H1 (cell line): ENCODE measurements around the gene LGALS9. TPM values are rescaled to one million over a fixed set of nuclear protein-coding genes. Genes with fewer than 3 reads are reported as not detected.

ENCODE experiments used
- CTCF ChIA-PET: fragments of 300-600 bp; sonication (Branson Sonifier 250); formaldehyde crosslinking; loops from one replicate; lab custom pipeline; 2021; ENCODE audit not compliant: partially characterized antibody; lab: Charles Lee
- POLR2A ChIA-PET: fragments of 300-600 bp; sonication (Branson Sonifier 250); formaldehyde crosslinking; loops from one replicate; lab custom pipeline; 2021; ENCODE audit warnings: inconsistent platforms; ENCODE audit not compliant: partially characterized antibody; lab: Charles Lee
- DNase-seq, 2 experiments: peaks; one replicate each; pipeline versions ENCODE4 v3.0.0 to v3.0.0-alpha.2; 2010 to 2022; ENCODE audit warnings: low spot score in 2 of 2, low read depth in 1 of 2, mixed read lengths in 1 of 2
- FAIRE-seq: peaks from 2 replicates; lab custom pipeline; 2011; peaks lifted over from hg19 to GRCh38; lab: Jason Lieb, UNC
- H2AFZ ChIP-seq: 2 replicates; pipeline ENCODE4 v1.8.1; 2012; ENCODE audit warnings: low read length, inconsistent platforms
- H2AK5ac ChIP-seq: 2 replicates; pipeline ENCODE4 v1.6.1; 2013; ENCODE audit warnings: low read depth, low read length
- H2BK120ac ChIP-seq: replicated peaks from 2 replicates; pipeline ENCODE3; 2013; ENCODE audit warnings: low read depth, low read length, inconsistent platforms
- H2BK12ac ChIP-seq: 2 replicates; pipeline ENCODE4 v1.6.1; 2013; ENCODE audit warnings: low read depth, low read length
- H2BK15ac ChIP-seq: 2 replicates; pipeline ENCODE4 v1.6.1; 2013; ENCODE audit warnings: low read length
- H2BK20ac ChIP-seq: 2 replicates; pipeline ENCODE4 v1.6.1; 2013; ENCODE audit warnings: low read length
- H2BK5ac ChIP-seq: 2 replicates; pipeline ENCODE4 v1.6.1; 2013; ENCODE audit warnings: low read depth, low read length
- H3K14ac ChIP-seq: 2 replicates; pipeline ENCODE4 v1.6.1; 2013; ENCODE audit warnings: inconsistent platforms; ENCODE audit not compliant: insufficient read length
- H3K18ac ChIP-seq: 2 replicates; pipeline ENCODE4 v1.6.1; 2013; ENCODE audit warnings: low read length; ENCODE audit errors: extremely low read depth
- H3K23ac ChIP-seq: 2 replicates; pipeline ENCODE4 v1.6.1; 2013; ENCODE audit warnings: inconsistent platforms; ENCODE audit not compliant: insufficient read length
- H3K23me2 ChIP-seq: 2 replicates; pipeline ENCODE4 v1.6.1; 2013; ENCODE audit warnings: low read depth, low read length
- H3K27ac ChIP-seq: 2 replicates; pipeline ENCODE4 v1.6.1; 2011; ENCODE audit warnings: low read depth, low read length, inconsistent platforms
- H3K27me3 ChIP-seq, 4 experiments: replicated peaks in 1 of 4; 1 replicate in 1 of 4; 2 replicates in 3 of 4; pipeline versions ENCODE4 v1.6.1 to v1.8.1; 2011 to 2013; ENCODE audit warnings: low read length in 3 of 4, mild to moderate bottlenecking in 3 of 4, inconsistent platforms in 2 of 4, mixed read lengths in 2 of 4, moderate library complexity in 1 of 4; ENCODE audit not compliant: control insufficient read depth in 3 of 4, insufficient read depth in 3 of 4; ENCODE audit errors: extremely low read depth in 1 of 4
- H3K36me3 ChIP-seq, 4 experiments: 2 replicates each; pipeline versions ENCODE4 v1.6.1 to v1.8.1; 2011 to 2013; ENCODE audit warnings: mild to moderate bottlenecking in 4 of 4, low read length in 3 of 4, moderate library complexity in 2 of 4, control low read depth in 1 of 4, inconsistent platforms in 1 of 4; ENCODE audit not compliant: insufficient read depth in 4 of 4, control insufficient read depth in 2 of 4
- H3K4ac ChIP-seq: replicated peaks from 2 replicates; pipeline ENCODE3; 2013; ENCODE audit warnings: low read length, low read depth, mixed read lengths, inconsistent platforms; ENCODE audit not compliant: insufficient read length
- H3K4me1 ChIP-seq, 4 experiments: replicated peaks in 1 of 4; 1 replicate in 1 of 4; 2 replicates in 3 of 4; pipeline versions ENCODE4 v1.6.1 to v1.8.1; 2011 to 2013; ENCODE audit warnings: low read length in 3 of 4, inconsistent platforms in 2 of 4, mixed read lengths in 1 of 4; ENCODE audit not compliant: insufficient read depth in 4 of 4, control insufficient read depth in 3 of 4
- H3K4me2 ChIP-seq, 2 experiments: 2 replicates each; pipeline versions ENCODE4 v1.6.1 to v1.8.1; 2011 to 2013; ENCODE audit warnings: low read depth in 2 of 2, low read length in 2 of 2, control low read depth in 1 of 2, inconsistent platforms in 1 of 2, mild to moderate bottlenecking in 1 of 2; ENCODE audit not compliant: insufficient read depth in 1 of 2
- H3K4me3 ChIP-seq, 4 experiments: fragments of 200-600, 300-600 bp in 1 of 4; sonication (generic), shearing (Covaris generic), sonication (Bioruptor Twin) in 1 of 4; 2 replicates each; pipeline versions ENCODE4 v1.5.1 to v1.8.1; 2011 to 2016; ENCODE audit warnings: low read length in 4 of 4, low read depth in 3 of 4, control low read depth in 2 of 4, inconsistent platforms in 2 of 4, mild to moderate bottlenecking in 2 of 4, mixed read lengths in 1 of 4, moderate library complexity in 1 of 4; ENCODE audit not compliant: insufficient read depth in 2 of 4; ENCODE audit errors: extremely low read depth in 1 of 4
- H3K56ac ChIP-seq: replicated peaks from 2 replicates; pipeline ENCODE3; 2013; ENCODE audit warnings: low read depth, mild to moderate bottlenecking, mixed read lengths, low read length, inconsistent platforms; ENCODE audit not compliant: insufficient read length
- H3K79me1 ChIP-seq: 2 replicates; pipeline ENCODE4 v1.6.1; 2013; ENCODE audit warnings: low read depth, low read length, control low read depth
- H3K79me2 ChIP-seq, 2 experiments: 2 replicates each; pipeline versions ENCODE4 v1.6.1 to v1.8.1; 2012 to 2013; ENCODE audit warnings: low read length in 2 of 2, mild to moderate bottlenecking in 2 of 2, inconsistent platforms in 1 of 2; ENCODE audit not compliant: insufficient read depth in 2 of 2, control insufficient read depth in 1 of 2
- H3K9ac ChIP-seq, 4 experiments: replicated peaks in 1 of 4; 1 replicate in 1 of 4; 2 replicates in 3 of 4; pipeline versions ENCODE4 v1.6.1 to v1.8.1; 2011 to 2013; ENCODE audit warnings: low read depth in 3 of 4, low read length in 3 of 4, control low read depth in 2 of 4, mild to moderate bottlenecking in 2 of 4, moderate library complexity in 2 of 4, inconsistent platforms in 1 of 4; ENCODE audit errors: extremely low read depth in 1 of 4
- H3K9me3 ChIP-seq, 2 experiments: 2 replicates each; pipeline versions ENCODE4 v1.6.1 to v1.8.1; 2012 to 2013; ENCODE audit warnings: mild to moderate bottlenecking in 2 of 2, moderate library complexity in 2 of 2, control low read depth in 1 of 2, inconsistent platforms in 1 of 2, low read depth in 1 of 2, low read length in 1 of 2, mixed read lengths in 1 of 2; ENCODE audit not compliant: insufficient read depth in 2 of 2
- H4K20me1 ChIP-seq, 2 experiments: replicated peaks in 1 of 2; 2 replicates each; pipeline versions ENCODE3 to v1.8.1; 2011 to 2013; ENCODE audit warnings: inconsistent platforms in 2 of 2, low read length in 2 of 2, mild to moderate bottlenecking in 1 of 2; ENCODE audit not compliant: insufficient read depth in 2 of 2, control insufficient read depth in 1 of 2
- H4K5ac ChIP-seq: 2 replicates; pipeline ENCODE4 v1.6.1; 2013; ENCODE audit warnings: low read length, low read depth, mixed read lengths, inconsistent platforms; ENCODE audit not compliant: insufficient read length
- H4K8ac ChIP-seq: 2 replicates; pipeline ENCODE4 v1.8.0; 2013; ENCODE audit warnings: mild to moderate bottlenecking, moderate library complexity, low read length, inconsistent platforms; ENCODE audit not compliant: insufficient read depth; ENCODE audit errors: extremely low read depth
- H4K91ac ChIP-seq: replicated peaks from 2 replicates; pipeline ENCODE3; 2013; ENCODE audit warnings: low read length, mixed read lengths, inconsistent platforms; ENCODE audit not compliant: insufficient read length
- ASH2L ChIP-seq: fragments of 200-600, 300-600 bp; sonication (generic); IDR thresholded peaks from one replicate; pipeline ENCODE4 v1.7.1; 2017; ENCODE audit warnings: low read length
- ATF2 ChIP-seq: IDR thresholded peaks from 2 replicates; pipeline ENCODE4 v1.6.1; 2012; ENCODE audit warnings: low read length, inconsistent platforms
- ATF3 ChIP-seq: IDR thresholded peaks from 2 replicates; pipeline ENCODE4 v1.6.1; 2011; ENCODE audit warnings: low read depth, mild to moderate bottlenecking, low read length; ENCODE audit not compliant: insufficient read depth
- CBX8 ChIP-seq: fragments of 300-800, 300-1000 bp; sonication (generic); IDR thresholded peaks from 2 replicates; pipeline ENCODE4 v1.7.1; 2016; ENCODE audit warnings: low read depth, low read length, borderline replicate concordance
- FOSL1 ChIP-seq: IDR thresholded peaks from 2 replicates; pipeline ENCODE4 v1.6.1; 2011; ENCODE audit warnings: mild to moderate bottlenecking, low read depth, low read length, moderate library complexity; ENCODE audit not compliant: insufficient read depth
- HDAC2 ChIP-seq, 2 experiments: fragments of 300-600 bp in 1 of 2; sonication (generic) in 1 of 2; IDR thresholded peaks; 2 replicates each; pipeline ENCODE4 v1.6.1; 2011 to 2012; ENCODE audit warnings: low read depth in 2 of 2, low read length in 2 of 2, mild to moderate bottlenecking in 2 of 2, moderate library complexity in 2 of 2, borderline replicate concordance in 1 of 2, inconsistent platforms in 1 of 2
- POLR2AphosphoS5 ChIP-seq: IDR thresholded peaks from 2 replicates; pipeline ENCODE4 v1.6.1; 2011; ENCODE audit warnings: low read depth, low read length
- RFX5 ChIP-seq: IDR thresholded peaks from 2 replicates; pipeline ENCODE4 v1.6.1; 2011; ENCODE audit warnings: low read depth, low read length, improper control_type of control experiment, borderline replicate concordance
- SIRT6 ChIP-seq: IDR thresholded peaks from one replicate; pipeline ENCODE4 v1.7.1; 2012; ENCODE audit warnings: low read length, inconsistent platforms
- WGBS, 2 experiments: shearing (Covaris generic) in 1 of 2; methylation state at CpG; one replicate each; pipeline versions ENCODE4 v1.1.6 to v1.1.7; 2013 to 2015; ENCODE audit warnings: low lambda C conversion rate in 2 of 2, mixed read lengths in 2 of 2, inconsistent platforms in 1 of 2, low coverage in 1 of 2, missing lambda C conversion rate in 1 of 2; ENCODE audit not compliant: insufficient replicate concordance in 2 of 2, insufficient coverage in 1 of 2, insufficient read length in 1 of 2; ENCODE audit errors: extremely low coverage in 1 of 2, missing lambda C conversion rate in 1 of 2; 5-methylcytosine and 5-hydroxymethylcytosine counted together
- polyA plus RNA-seq, 7 experiments: library from polyadenylated mRNA; depleted of rRNA in 3 of 7; stranded (reverse) in 5 of 7; unstranded in 2 of 7; fragments of >200 nt in 5 of 7; fragments of 200-250 nt in 2 of 7; gene quantifications; 1 replicate in 5 of 7; 2 replicates in 1 of 7; 4 replicates in 1 of 7; pipeline versions ENCODE4 v1.2.1 to v1.2.3, GENCODE V29; 2011 to 2013; ENCODE audit warnings: missing spikeins in 2 of 7, mixed read lengths in 2 of 7
- total RNA-seq: library from RNA; stranded (reverse); fragmentation: NEBNext Ultra II Directional; extraction: Animal tissue kit (Norgen Biotek cat#: 25700); gene quantifications from 2 replicates; pipeline ENCODE4 v1.2.1, GENCODE V29; 2021

Gene LGALS9
- total and polyA plus RNA-seq, 2 of the 8 experiments (the other 6 are each of a cell fraction or from before 2014, with no cell fraction given), result 0.95 to 1.7 TPM

GRCh38 chr17:27628376-27628775 is 2.6 kb upstream of the LGALS9 start:
- no peaks in the 10 kb centered on the region for H3K79me1 ChIP-seq
- no peak for TF ChIP-seq ATF2
- TF ChIP-seq ASH2L, result no peak
- no peak for TF ChIP-seq SIRT6
- no peak for TF ChIP-seq ATF3
- TF ChIP-seq CBX8, result no peak
- TF ChIP-seq FOSL1, result no peak
- TF ChIP-seq POLR2AphosphoS5, result no peak
- TF ChIP-seq HDAC2 (IDR thresholded peaks at IDR 0.05; ENCODE audit: borderline replicate concordance in 1 of 2, low read depth in 2 of 2, low read length in 2 of 2), result no peak
- no peak for TF ChIP-seq RFX5

More at GRCh38 chr17:27628376-27628775, 2.6 kb upstream of the LGALS9 start:
- Histone ChIP-seq H3K23me2 (no peaks in the 10 kb centered on the region), H4K20me1 (no peaks in the 10 kb centered on the region), H2AK5ac (no peak overlapping the region), H3K18ac (no peak overlapping the region), H3K79me2 (no peaks in the 10 kb centered on the region), H3K4ac (no peak overlapping the region), H3K9ac (no peak overlapping the region), H2BK12ac (no peak overlapping the region), H2BK15ac (no peak overlapping the region), H2AFZ (no peak overlapping the region), H4K91ac (no peak overlapping the region), H3K23ac (no peak overlapping the region), H3K27me3 (no peaks in the 10 kb centered on the region), H2BK20ac (no peak overlapping the region), H3K27ac (no peak overlapping the region), H4K8ac (no peak overlapping the region), H3K36me3 (peaks cover 0 to 5% (median 0%) of the 10 kb centered on the region in 4 experiments; a peak in 3 of 8 replicates), H2BK120ac (no peak overlapping the region), H2BK5ac (no peak overlapping the region), H3K14ac (no peak overlapping the region), H3K4me3 (no peak overlapping the region), H3K9me3 (no peaks in the 10 kb centered on the region), H3K4me1 (peaks cover 0 to 4% (median 0%) of the 10 kb centered on the region in 4 experiments; a peak in 2 of 7 replicates), H3K4me2 (no peak overlapping the region), H4K5ac (no peak overlapping the region), H3K56ac (no peak overlapping the region)
- ChIA-PET CTCF (interaction anchor here (0.7 to 1.3 kb wide), 3 partner anchors 17 to 23 kb away, joined by 3 to 6 read pairs (median 4); no protein-coding TSS in a partner anchor), POLR2A (no interaction called here)
- 88% methylated on average over 5 of the region's 5 CpGs; no CpG with 5 or more reads in 1 of the 2 experiments for WGBS, 2 experiments
- DNase-seq (no peak), FAIRE-seq (no peak)
